ENCODE data around the gene PTCD3.

DNA sequence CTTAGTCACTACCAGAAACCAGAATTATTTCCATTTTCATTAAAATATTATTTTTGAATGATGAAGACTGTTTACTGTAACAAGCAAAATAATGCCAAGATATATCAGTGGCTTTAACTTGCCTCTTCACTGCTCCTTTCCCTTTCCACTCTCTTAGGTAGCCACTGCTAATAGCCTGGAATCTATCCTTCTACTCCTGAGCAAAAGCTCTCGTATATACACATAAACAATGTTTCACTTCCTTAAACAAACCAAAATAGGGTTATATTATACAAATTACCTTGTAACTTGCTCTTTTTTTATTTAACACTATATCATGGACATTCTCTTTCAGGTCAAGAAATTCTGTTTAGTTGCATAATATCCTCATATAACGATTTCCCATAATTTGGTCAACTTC is 68.4 kb downstream of the PTCD3 start:
- TF ChIP-seq, protein P1, sequence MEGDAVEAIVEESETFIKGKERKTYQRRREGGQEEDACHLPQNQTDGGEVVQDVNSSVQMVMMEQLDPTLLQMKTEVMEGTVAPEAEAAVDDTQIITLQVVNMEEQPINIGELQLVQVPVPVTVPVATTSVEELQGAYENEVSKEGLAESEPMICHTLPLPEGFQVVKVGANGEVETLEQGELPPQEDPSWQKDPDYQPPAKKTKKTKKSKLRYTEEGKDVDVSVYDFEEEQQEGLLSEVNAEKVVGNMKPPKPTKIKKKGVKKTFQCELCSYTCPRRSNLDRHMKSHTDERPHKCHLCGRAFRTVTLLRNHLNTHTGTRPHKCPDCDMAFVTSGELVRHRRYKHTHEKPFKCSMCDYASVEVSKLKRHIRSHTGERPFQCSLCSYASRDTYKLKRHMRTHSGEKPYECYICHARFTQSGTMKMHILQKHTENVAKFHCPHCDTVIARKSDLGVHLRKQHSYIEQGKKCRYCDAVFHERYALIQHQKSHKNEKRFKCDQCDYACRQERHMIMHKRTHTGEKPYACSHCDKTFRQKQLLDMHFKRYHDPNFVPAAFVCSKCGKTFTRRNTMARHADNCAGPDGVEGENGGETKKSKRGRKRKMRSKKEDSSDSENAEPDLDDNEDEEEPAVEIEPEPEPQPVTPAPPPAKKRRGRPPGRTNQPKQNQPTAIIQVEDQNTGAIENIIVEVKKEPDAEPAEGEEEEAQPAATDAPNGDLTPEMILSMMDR (IDR thresholded peaks at IDR 0.05; ENCODE audit: insufficient read depth, low read length, poor library complexity, severe bottlenecking): no peak
- TF ChIP-seq EZH2phosphoT487 (conservative IDR thresholded peaks at IDR 0.05; ENCODE audit: low read length): no peak

All from SU-DHL-6 (cell line).